ENCODE measurements around the gene PAX8. TPM values are rescaled to one million over a fixed set of nuclear protein-coding genes. Genes with fewer than 3 reads are reported as not detected.

The PAX8 gene
- total RNA-seq, 1 experiment from 2014 or later = 2.3 TPM

- DNase-seq (ENCODE audit: low read depth) = no peak
Measured at GRCh38 chr2:113220970-113221708, 57.6 kb downstream of the PAX8 start.

GRCh38 chr2:113219889-113220641, 58.7 kb downstream of the PAX8 start:
- DNase-seq (ENCODE audit: low read depth) = no peak

- DNase-seq (ENCODE audit: low read depth) = no peak
Measured at GRCh38 chr2:113219525-113219888, 59.2 kb downstream of the PAX8 start.

GRCh38 chr2:113219092-113219441, 59.7 kb downstream of the PAX8 start:
- no peak for DNase-seq (ENCODE audit: low read depth)

- peak; percentile 87 for DNase-seq (ENCODE audit: low read depth)
Measured at GRCh38 chr2:113218283-113219091, 60.2 kb downstream of the PAX8 start.

GRCh38 chr2:113217455-113218282, 61.1 kb downstream of the PAX8 start:
- DNase-seq (ENCODE audit: low read depth) = no peak

- DNase-seq (ENCODE audit: low read depth) = no peak
Measured at GRCh38 chr2:113216891-113217454, 61.7 kb downstream of the PAX8 start.

- no peak for DNase-seq (ENCODE audit: low read depth)
Measured at GRCh38 chr2:113216321-113216720, 62.4 kb downstream of the PAX8 start.

GRCh38 chr2:113215056-113215455, 63.7 kb downstream of the PAX8 start:
- no peak for DNase-seq (ENCODE audit: low read depth)

GRCh38 chr2:113214141-113214540, 64.6 kb downstream of the PAX8 start:
- no peak for DNase-seq (ENCODE audit: low read depth)

- no peak for DNase-seq (ENCODE audit: low read depth)
Measured at GRCh38 chr2:113213061-113213930, 65.4 kb downstream of the PAX8 start.

- DNase-seq (ENCODE audit: low read depth) = no peak
Measured at GRCh38 chr2:113212245-113213060, 66.3 kb downstream of the PAX8 start.

GRCh38 chr2:113211226-113212105, 67.3 kb downstream of the PAX8 start:
- peak; percentile 71 for DNase-seq (ENCODE audit: low read depth)

- no peak for DNase-seq (ENCODE audit: low read depth)
Measured at GRCh38 chr2:113209646-113210171, 69.0 kb downstream of the PAX8 start.

- no peak for DNase-seq (ENCODE audit: low read depth)
Measured at GRCh38 chr2:113209011-113209645, 69.6 kb downstream of the PAX8 start.

- no peak for DNase-seq (ENCODE audit: low read depth)
Measured at GRCh38 chr2:113208396-113208795, 70.3 kb downstream of the PAX8 start.

GRCh38 chr2:113207021-113207420, 71.7 kb downstream of the PAX8 start:
- no peak for DNase-seq (ENCODE audit: low read depth)

Measured in LHCN-M2 (cell line).